Aorta (tissue), 5 donors: ENCODE measurements around the gene SLC25A26. TPM values are rescaled to one million over a fixed set of nuclear protein-coding genes. Genes with fewer than 3 reads are reported as not detected.
A peak's percentile ranks its signal among the peaks of the same experiment; 100 is the strongest.

Source experiments
- ATAC-seq: fragments of 200-7000 bp; cut with Tn5 transposase; one replicate; pipeline ENCODE4 v1.9.1; 2022; ENCODE audit warnings: moderate library complexity; ENCODE audit not compliant: low FRiP score
- DNase-seq, 2 donors: peaks; one replicate each; pipeline ENCODE4 v3.0.0-alpha.2; 2020
- H3K27ac ChIP-seq, 2 donors: one replicate each; pipeline ENCODE4 v1.5.1; 2013; ENCODE audit warnings: low read length in 2 of 2, mild to moderate bottlenecking in 2 of 2, moderate library complexity in 2 of 2, control low read depth in 1 of 2, inconsistent platforms in 1 of 2, low read depth in 1 of 2
- H3K27me3 ChIP-seq, 2 donors: one replicate each; pipeline ENCODE4 v1.6.1; 2013; ENCODE audit warnings: control low read depth in 1 of 2, low read length in 1 of 2, mild to moderate bottlenecking in 1 of 2, moderate library complexity in 1 of 2; ENCODE audit not compliant: insufficient read depth in 2 of 2, control insufficient read depth in 1 of 2
- H3K36me3 ChIP-seq, 2 donors: one replicate each; pipeline ENCODE4 v1.6.1; 2013; ENCODE audit warnings: control low read depth in 1 of 2, low read length in 1 of 2, mild to moderate bottlenecking in 1 of 2; ENCODE audit not compliant: insufficient read depth in 2 of 2, control insufficient read depth in 1 of 2
- H3K4me1 ChIP-seq, 2 donors: one replicate each; pipeline ENCODE4 v1.6.1; 2013; ENCODE audit warnings: low read length in 2 of 2, control low read depth in 1 of 2, mild to moderate bottlenecking in 1 of 2, moderate library complexity in 1 of 2; ENCODE audit not compliant: insufficient read depth in 2 of 2, control insufficient read depth in 1 of 2
- H3K4me3 ChIP-seq, 2 donors: one replicate each; pipeline ENCODE4 v1.5.1; 2013; ENCODE audit warnings: low read length in 2 of 2, control low read depth in 1 of 2, mild to moderate bottlenecking in 1 of 2
- H3K9me3 ChIP-seq: one replicate; pipeline ENCODE4 v1.6.1; 2013; ENCODE audit warnings: mild to moderate bottlenecking, low read length; ENCODE audit not compliant: control insufficient read depth
- WGBS, 2 donors: extraction: QIAGEN DNeasy Blood & Tissue Kit; methylation state at CpG; one replicate each; pipeline ENCODE4 v1.1.7; 2013; 5-methylcytosine and 5-hydroxymethylcytosine counted together
- intact Hi-C, 2 donors: fragments of 100-400 bp; cut with DNase I; formaldehyde crosslinking; loops; one replicate each; pipeline versions ENCODE4 v1.14.2 to v1.15.0; 2022
- long read RNA-seq, 2 donors: library from polyadenylated mRNA; unstranded; transcript quantifications; one replicate each; pipeline ENCODE4 v2.0.0, GENCODE V29; 2020 to 2021
- polyA plus RNA-seq, 2 donors: library from polyadenylated mRNA; stranded (reverse); fragments of 200-250 nt; gene quantifications; one replicate each; pipeline ENCODE4 v1.2.3, GENCODE V29; 2013
- total RNA-seq, 2 donors: library from RNA; stranded (reverse); fragmentation: NEBNext Ultra II Directional; extraction: Animal tissue kit (Norgen Biotek cat#: 25700); gene quantifications; one replicate each; pipeline ENCODE4 v1.2.1, GENCODE V29; 2021
- donor health status: healthy with polysubstance abuse.
- donor health status: Bipolar disorder and iron deficiency.
- donor health status: DM: no; HTN: no; CAD: no.
- donor health status: DM: no; HTN: no; CAD: no.
- donor health status: DM: yes; HTN: yes; CAD: no.

The SLC25A26 gene, protein sequence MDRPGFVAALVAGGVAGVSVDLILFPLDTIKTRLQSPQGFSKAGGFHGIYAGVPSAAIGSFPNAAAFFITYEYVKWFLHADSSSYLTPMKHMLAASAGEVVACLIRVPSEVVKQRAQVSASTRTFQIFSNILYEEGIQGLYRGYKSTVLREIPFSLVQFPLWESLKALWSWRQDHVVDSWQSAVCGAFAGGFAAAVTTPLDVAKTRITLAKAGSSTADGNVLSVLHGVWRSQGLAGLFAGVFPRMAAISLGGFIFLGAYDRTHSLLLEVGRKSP
- total RNA-seq (10 to 100 TPM; 16.2 to 17.5 TPM), polyA plus RNA-seq (10 to 100 TPM; 14.9 to 17.3 TPM)
- long read RNA-seq, donor 1, transcript SLC25A26-201 (9 exons, 1,023 nt): major isoform, 23 of 61 reads
- long read RNA-seq, donor 1, partial matches to known transcripts: 17 of 61 reads
- long read RNA-seq, donor 1, other reads (novel, unspliced or antisense): 21 of 61 reads
- long read RNA-seq, donor 2, partial matches to known transcripts: 4 of 12 reads
- long read RNA-seq, donor 2, other reads (novel, unspliced or antisense): 8 of 12 reads

GRCh38 chr3:66220602-66221377, at the start of gene SLC25A26:
SLC25A26 (plus strand) TSS chr3:66221001; CDS start chr3:66221095, 94 bp downstream.
- Histone ChIP-seq H3K27me3 (no peaks in the 10 kb centered on the region), H3K4me1 (peaks cover 0 to 2% of the 10 kb centered on the region in 2 donors), H3K36me3 (no peaks in the 10 kb centered on the region), H3K9me3 (no peaks in the 10 kb centered on the region), H3K4me3 (peak within 1 kb of the TSS; percentile 51 to 56), H3K27ac (peak within 1 kb of the TSS in 1 of 2 donors; percentile 49)
- ATAC-seq (peak; percentile 98), DNase-seq (peak; percentile 96 to 97)
- WGBS, 2 donors: 0 to 1% methylated on average over 55 to 56 of the region's 56 CpGs
- intact Hi-C loops: no loop called here

DNA sequence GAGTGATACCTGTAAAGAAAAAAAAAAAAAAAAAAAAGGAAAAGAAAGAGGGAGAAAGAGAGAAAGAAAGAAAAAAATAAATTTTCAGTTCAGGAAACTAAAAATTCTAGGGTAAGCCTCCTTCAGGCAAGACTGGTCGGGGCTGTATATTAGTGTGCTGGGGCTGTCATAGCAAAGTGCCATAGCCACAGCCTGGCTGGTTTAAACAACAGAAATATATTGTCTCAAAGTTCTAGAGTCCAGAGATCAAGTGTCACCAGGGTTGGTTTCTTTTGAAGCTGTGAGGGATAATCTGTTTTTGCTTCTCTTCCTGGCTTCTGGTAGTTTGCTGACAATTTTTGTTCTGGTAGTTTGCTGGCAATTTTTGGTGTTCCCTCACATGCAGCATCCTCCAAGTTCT, 48.4 kb upstream of the SLC25A26 start:
- H3K36me3 ChIP-seq: no peaks in the 10 kb centered on the region
- no peak overlapping the region for H3K4me3 ChIP-seq
- no peaks in the 10 kb centered on the region for H3K4me1 ChIP-seq
- ATAC-seq (no peak), DNase-seq (no peak)
- no peaks in the 10 kb centered on the region for H3K27me3 ChIP-seq
- no peaks in the 10 kb centered on the region for H3K9me3 ChIP-seq
- intact Hi-C loops: no loop called here
- 96% methylated on average over 1 of the region's 1 CpG for whole genome bisulfite sequencing, 2 donors
- H3K27ac ChIP-seq: no peak overlapping the region

GRCh38 chr3:66177026-66177425, 43.8 kb upstream of the SLC25A26 start:
- Histone ChIP-seq H3K9me3 (no peaks in the 10 kb centered on the region), H3K4me3 (no peak overlapping the region), H3K4me1 (peaks cover 0 to 2% of the 10 kb centered on the region in 2 donors), H3K27me3 (no peaks in the 10 kb centered on the region), H3K36me3 (no peaks in the 10 kb centered on the region), H3K27ac (no peak overlapping the region)
- intact Hi-C loops: no loop called here
- DNase-seq (no peak), ATAC-seq (no peak)
- 12 to 17% methylated on average over 1 of the region's 1 CpG for WGBS, 2 donors

- Histone ChIP-seq H3K27me3 (no peaks in the 10 kb centered on the region), H3K4me1 (peaks cover 0 to 4% of the 10 kb centered on the region in 2 donors), H3K4me3 (no peak overlapping the region), H3K27ac (no peak overlapping the region), H3K9me3 (no peaks in the 10 kb centered on the region), H3K36me3 (no peaks in the 10 kb centered on the region)
- DNase-seq: no peak
- WGBS, 2 donors: 93 to 94% methylated on average over 6 of the region's 6 CpGs
- intact Hi-C loops: no loop called here
- no peak for ATAC-seq
Measured at GRCh38 chr3:66178206-66178605, 42.6 kb upstream of the SLC25A26 start.

GRCh38 chr3:66179793-66180192, 41.0 kb upstream of the SLC25A26 start:
- no peaks in the 10 kb centered on the region for H3K27me3 ChIP-seq
- DNase-seq (no peak), ATAC-seq (no peak)
- H3K4me1 ChIP-seq: peaks cover 0 to 4% of the 10 kb centered on the region in 2 donors
- WGBS, 2 donors: 68 to 79% methylated on average over 2 of the region's 2 CpGs
- no peaks in the 10 kb centered on the region for H3K9me3 ChIP-seq
- H3K4me3 ChIP-seq: no peak overlapping the region
- intact Hi-C loops: no loop called here
- H3K27ac ChIP-seq: no peak overlapping the region
- H3K36me3 ChIP-seq: no peaks in the 10 kb centered on the region

DNA sequence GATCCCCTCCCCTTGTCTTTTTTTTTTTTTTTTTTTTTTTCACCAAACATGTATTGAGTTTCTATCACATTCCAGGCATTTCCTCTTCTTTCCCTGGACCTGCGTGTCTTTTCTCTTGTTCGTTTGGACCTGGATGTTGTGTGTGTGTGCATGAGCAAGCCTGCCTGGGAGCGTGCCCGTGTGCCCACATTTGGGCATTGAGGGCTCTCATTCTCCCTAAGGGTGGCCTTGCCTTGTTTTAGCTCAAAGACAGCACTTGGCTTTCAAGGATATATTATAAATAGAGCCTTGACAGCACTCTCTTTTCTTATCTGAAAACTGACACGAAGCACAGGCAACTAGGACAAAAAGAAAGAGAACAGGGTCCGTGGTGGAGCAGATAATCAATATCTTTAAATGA, 39.0 kb upstream of the SLC25A26 start:
- Histone ChIP-seq H3K4me3 (no peak overlapping the region), H3K27ac (no peak overlapping the region), H3K4me1 (peaks cover 0 to 4% of the 10 kb centered on the region in 2 donors), H3K36me3 (no peaks in the 10 kb centered on the region), H3K9me3 (no peaks in the 10 kb centered on the region), H3K27me3 (no peaks in the 10 kb centered on the region)
- 27% methylated on average over 6 of the region's 6 CpGs for WGBS, 2 donors
- DNase-seq (no peak), ATAC-seq (no peak)
- intact Hi-C loops: no loop called here

DNA sequence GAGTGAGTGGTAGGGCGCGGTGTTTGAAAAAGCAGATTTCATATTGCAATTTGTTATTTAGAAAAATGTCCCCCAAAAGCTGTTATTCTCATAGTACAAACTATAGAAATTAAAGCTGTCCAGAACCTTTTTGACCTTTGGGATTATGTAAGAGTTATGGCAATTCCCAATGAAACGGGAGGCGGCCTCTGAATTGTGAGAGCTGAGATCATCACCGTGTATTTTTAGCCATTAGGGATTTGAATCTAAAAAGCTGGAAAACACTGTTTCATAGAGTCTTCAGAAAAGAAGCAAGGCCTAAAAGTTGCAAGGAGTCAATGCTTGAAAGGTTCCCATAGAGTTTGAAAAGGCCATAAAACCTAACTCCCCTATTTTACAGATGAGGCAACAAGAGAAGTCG, 38.6 kb upstream of the SLC25A26 start:
- intact Hi-C loops: no loop called here
- no peaks in the 10 kb centered on the region for H3K9me3 ChIP-seq
- no peak overlapping the region for H3K27ac ChIP-seq
- H3K36me3 ChIP-seq: no peaks in the 10 kb centered on the region
- ATAC-seq (no peak), DNase-seq (no peak)
- no peak overlapping the region for H3K4me3 ChIP-seq
- H3K4me1 ChIP-seq: peaks cover 0 to 4% of the 10 kb centered on the region in 2 donors
- no peaks in the 10 kb centered on the region for H3K27me3 ChIP-seq
- 44 to 48% methylated on average over 6 of the region's 6 CpGs for WGBS, 2 donors

DNA sequence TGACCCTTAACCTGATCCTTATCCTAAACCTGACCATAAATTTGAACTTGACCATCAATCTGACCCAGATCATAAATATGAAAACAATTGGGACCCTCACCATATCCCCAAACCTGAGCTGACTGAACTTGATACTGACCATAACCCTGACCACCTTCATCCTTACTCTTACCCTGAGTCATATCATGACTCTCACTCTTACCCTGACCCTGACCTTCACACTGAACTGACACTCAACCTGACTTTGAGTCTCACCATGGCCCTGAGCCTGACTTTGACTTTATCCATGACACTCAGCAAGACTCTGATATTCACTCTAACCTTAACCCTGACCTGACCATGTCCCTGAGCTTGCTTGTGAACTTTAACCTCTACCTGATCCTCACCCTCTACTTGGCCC, 34.3 kb upstream of the SLC25A26 start:
- DNase-seq (no peak), ATAC-seq (no peak)
- Histone ChIP-seq H3K9me3 (no peaks in the 10 kb centered on the region), H3K36me3 (no peaks in the 10 kb centered on the region), H3K27ac (no peak overlapping the region), H3K4me1 (peaks cover 0 to 4% of the 10 kb centered on the region in 2 donors), H3K4me3 (no peak overlapping the region), H3K27me3 (no peaks in the 10 kb centered on the region)
- intact Hi-C loops: no loop called here
